Activated naive CD8-positive, alpha-beta T cell treated with anti-CD3 and anti-CD28 coated beads, Interleukin-2, amount 50 U/mL, for 24 hours (primary cell): ENCODE measurements around the gene STPG3.

Experiments used
- ATAC-seq: fragments of 150-1000 bp; cut with Tn5 transposase; one replicate; pipeline ENCODE4 v1.10.0; 2021
- DNase-seq: peaks from one replicate; pipeline ENCODE4 v3.0.0; 2021
- H3K27ac Mint-ChIP-seq: one replicate; pipeline ENCODE4 v1.8.0; 2021; ENCODE audit warnings: mild to moderate bottlenecking, mixed read lengths
- H3K27me3 Mint-ChIP-seq: one replicate; pipeline ENCODE4 v1.8.0; 2021; ENCODE audit warnings: mixed read lengths
- H3K36me3 Mint-ChIP-seq: one replicate; pipeline ENCODE4 v1.8.0; 2021; ENCODE audit warnings: low read depth, mixed read lengths
- H3K4me1 Mint-ChIP-seq: one replicate; pipeline ENCODE4 v1.8.0; 2021; ENCODE audit warnings: mixed read lengths
- H3K4me3 Mint-ChIP-seq: one replicate; pipeline ENCODE4 v1.8.0; 2021; ENCODE audit warnings: mild to moderate bottlenecking, moderate library complexity, mixed read lengths
- H3K9me3 Mint-ChIP-seq: one replicate; pipeline ENCODE4 v1.8.0; 2021; ENCODE audit warnings: mixed read lengths

The STPG3 gene

DNA sequence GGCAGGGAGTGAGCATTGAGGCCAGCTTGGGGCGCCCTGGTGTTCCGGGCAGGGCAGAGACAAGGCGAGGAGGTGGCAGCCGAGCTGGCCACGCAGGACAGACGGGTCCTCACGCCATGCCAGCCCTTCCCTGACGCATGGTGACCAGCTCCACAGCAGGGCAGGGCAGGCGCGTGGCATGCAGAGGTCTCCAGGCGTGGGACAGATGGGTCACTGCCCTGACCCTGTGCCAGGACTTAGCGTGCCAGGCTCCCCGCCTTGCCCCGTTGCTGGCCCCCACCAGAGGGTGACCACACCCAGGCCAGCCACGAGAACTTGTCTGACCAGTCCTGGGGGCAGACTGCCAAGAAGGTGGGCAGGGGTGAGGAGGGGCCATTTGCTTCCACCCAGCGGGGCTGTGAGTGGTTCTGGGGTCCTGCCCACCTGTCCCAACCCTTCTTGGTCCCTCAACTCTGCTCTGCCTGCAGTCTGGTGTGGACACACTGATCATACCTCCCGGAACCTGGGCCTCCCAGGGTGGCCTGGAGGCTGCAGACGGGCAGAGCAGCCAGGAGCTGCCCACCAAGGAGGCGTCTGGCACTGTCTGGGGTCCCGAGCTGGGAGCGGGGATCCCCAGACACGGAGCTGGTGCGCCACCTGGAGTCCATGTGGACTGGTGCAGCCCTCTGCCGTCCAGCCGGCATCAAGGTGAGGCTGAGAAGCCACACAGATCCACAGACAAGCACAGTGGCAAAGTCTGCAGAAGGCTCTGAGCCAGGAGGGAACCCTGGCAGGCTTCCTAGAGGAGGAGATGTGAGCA lies 23.8 kb upstream of the STPG3 start, which contains the start of gene RNF224:
Gene RNF224 (plus strand): TSS at position 449 of the 799 bp plus-strand sequence. CDS start 834 bp downstream, outside the sequence.
- ATAC-seq, result peak; percentile 59
- H3K9me3 Mint-ChIP-seq, result no peaks in the 10 kb centered on the region
- peaks cover 15% of the 10 kb centered on the region for H3K4me1 Mint-ChIP-seq
- peak; percentile 87 for DNase-seq
- peaks cover 2% of the 10 kb centered on the region for H3K27me3 Mint-ChIP-seq
- H3K4me3 Mint-ChIP-seq, result no peak within 1 kb of the TSS
- H3K27ac Mint-ChIP-seq, result no peak within 1 kb of the TSS
- H3K36me3 Mint-ChIP-seq, result no peaks in the 10 kb centered on the region

DNA sequence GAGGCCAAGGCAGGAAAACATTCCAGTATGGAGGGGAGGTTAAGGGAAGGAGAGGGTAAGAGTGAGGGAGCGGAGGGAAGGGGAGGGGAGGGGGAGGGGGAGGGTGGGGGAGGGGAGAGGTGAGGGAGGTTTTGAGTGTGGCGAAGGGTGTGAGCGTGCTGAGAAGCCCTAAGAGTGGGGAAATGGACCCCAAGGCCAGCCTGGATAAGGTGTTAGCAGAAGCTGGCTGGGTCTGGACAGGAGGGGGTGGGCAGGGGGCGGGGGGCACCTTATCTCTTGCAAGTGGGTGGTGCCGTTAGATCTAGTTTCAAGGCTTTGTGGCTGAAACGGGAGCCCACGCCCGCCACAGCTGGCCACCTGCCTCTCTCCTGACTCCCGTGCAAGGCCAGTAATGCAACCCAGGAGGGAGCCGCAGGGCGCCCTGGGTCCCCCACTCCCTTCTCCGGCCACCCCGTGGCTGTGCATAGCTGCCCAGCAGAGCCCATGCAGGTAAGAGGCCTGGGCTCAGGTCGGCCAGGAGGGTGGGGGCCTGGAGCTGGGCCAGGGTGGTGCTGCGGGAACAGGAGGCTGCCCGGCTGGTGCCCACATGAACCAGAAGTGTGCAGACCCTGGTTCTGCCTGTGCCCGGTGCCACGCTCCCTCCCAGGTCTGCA lies 23.1 kb upstream of the STPG3 start:
- ATAC-seq, result no peak
- Mint-ChIP-seq H3K9me3 (no peaks in the 10 kb centered on the region), H3K4me1 (peaks cover 13% of the 10 kb centered on the region), H3K36me3 (no peaks in the 10 kb centered on the region), H3K27me3 (peaks cover 2% of the 10 kb centered on the region), H3K27ac (no peak overlapping the region), H3K4me3 (no peak overlapping the region)
- no peak for DNase-seq

DNA sequence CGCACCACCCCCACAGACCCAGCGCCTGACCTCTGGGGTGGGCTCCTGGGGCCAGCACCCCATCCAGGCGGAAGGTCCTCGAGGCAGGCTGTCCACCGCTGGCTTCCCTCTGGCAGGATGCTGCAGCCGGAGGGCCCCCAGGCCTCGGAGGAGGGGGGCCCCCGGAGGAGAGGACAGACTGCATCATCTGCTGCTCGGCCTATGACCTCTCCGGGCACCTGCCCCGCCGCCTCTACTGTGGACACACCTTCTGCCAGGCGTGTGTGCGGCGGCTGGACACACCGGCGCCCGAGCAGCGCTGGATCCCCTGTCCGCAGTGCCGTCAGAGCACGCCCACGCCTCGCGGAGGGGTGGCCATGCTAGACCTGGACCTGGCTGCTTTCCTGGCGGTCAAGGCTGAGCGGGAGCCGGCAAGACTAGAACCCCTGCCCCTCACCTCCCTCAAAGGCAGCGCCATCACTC lies 22.5 kb upstream of the STPG3 start:
- Mint-ChIP-seq H3K27ac (no peak overlapping the region), H3K4me3 (no peak overlapping the region), H3K36me3 (no peaks in the 10 kb centered on the region), H3K27me3 (peaks cover 2% of the 10 kb centered on the region), H3K4me1 (peaks cover 11% of the 10 kb centered on the region), H3K9me3 (no peaks in the 10 kb centered on the region)
- ATAC-seq (no peak), DNase-seq (no peak)

DNA sequence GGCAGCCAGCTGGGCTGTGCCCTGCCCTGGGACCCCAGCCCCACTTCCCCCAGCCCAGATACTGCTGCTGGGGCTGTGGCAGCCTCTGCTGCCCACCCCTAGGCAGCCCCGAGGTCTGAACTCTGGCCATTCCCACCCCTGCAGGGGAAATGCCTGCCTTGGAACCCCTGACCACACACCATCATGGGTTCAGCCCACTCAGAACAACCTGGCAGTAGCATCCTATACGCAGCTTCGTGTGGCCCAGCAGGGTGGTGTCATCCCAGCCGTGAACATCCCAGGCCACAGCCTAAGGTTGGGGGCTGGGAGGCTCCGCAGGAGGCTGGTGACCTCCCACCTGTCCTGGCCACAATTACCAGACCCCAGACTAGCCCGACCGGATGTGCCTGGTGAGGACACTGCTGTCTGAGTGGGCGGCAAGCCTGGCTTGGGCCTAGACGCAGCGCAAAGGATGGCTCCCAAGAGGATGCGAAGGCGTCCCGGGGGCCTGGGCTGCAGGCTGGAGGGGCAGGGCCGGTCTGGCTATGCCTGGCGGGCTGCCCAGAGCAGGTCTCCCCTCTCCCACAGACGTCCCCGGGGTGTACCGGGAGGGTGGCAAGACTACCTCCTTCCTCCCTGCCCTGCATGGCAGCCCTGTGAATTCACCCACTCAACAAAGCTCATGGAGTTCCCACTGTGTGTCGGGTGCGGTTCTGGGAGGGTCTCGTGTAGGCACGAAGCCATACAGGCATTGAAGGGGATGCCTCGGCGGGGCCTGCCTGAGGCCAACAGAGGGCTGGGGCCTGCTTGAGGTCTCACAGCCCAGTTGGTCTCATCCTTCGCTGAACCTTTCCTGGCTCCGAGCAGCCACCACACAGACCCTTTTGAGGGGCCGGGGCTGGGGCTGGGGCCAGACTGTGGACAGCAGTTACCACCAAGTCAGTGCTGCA lies 21.9 kb upstream of the STPG3 start:
- ATAC-seq (no peak), DNase-seq (no peak)
- Mint-ChIP-seq H3K27me3 (peaks cover 2% of the 10 kb centered on the region), H3K9me3 (no peaks in the 10 kb centered on the region), H3K4me3 (no peak overlapping the region), H3K27ac (no peak overlapping the region), H3K4me1 (peaks cover 8% of the 10 kb centered on the region), H3K36me3 (no peaks in the 10 kb centered on the region)

DNA sequence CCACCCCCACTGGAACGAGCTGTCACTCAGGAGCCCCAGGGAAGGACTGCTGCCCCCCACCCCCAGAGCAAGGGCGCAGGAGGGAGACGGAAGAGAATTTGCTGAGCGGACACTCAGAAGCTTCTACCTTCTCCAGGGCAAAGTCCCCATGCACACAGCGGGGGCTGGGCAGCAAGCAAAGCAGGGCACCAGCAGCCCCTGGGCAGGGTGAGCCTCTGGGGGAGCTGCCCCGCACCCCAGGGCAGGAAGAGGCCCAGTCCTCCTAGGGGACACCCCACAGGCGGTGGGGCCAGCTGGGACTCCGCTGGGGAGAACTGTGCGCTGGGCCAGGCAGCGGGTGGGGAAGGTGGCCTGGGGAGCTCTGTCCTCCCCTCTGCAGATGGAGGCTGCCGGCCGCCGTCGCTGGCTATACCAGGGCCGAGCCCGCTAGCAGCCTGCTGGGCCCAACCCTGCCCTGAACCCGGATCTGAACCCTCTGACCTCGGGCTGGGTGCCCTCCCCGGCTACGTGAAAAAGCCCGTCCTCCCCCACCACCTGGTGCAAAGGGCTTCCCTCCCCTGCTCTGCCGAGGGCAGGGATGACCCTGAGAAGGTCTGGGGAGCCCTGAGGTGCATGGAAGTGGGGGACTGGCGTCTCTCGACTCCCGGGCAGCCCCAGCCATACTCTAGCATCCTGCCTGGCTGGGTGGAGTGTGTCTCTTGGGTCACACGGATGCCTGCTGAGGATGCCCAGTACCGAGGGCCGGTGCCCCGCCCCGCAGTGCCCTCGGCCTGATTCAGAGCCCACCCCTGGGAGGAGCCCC lies 21.0 kb upstream of the STPG3 start:
- DNase-seq (no peak), ATAC-seq (no peak)
- H3K27ac Mint-ChIP-seq, result no peak overlapping the region
- no peaks in the 10 kb centered on the region for H3K36me3 Mint-ChIP-seq
- H3K4me1 Mint-ChIP-seq, result peaks cover 8% of the 10 kb centered on the region
- H3K27me3 Mint-ChIP-seq, result peaks cover 2% of the 10 kb centered on the region
- no peak overlapping the region for H3K4me3 Mint-ChIP-seq
- H3K9me3 Mint-ChIP-seq, result no peaks in the 10 kb centered on the region

DNA sequence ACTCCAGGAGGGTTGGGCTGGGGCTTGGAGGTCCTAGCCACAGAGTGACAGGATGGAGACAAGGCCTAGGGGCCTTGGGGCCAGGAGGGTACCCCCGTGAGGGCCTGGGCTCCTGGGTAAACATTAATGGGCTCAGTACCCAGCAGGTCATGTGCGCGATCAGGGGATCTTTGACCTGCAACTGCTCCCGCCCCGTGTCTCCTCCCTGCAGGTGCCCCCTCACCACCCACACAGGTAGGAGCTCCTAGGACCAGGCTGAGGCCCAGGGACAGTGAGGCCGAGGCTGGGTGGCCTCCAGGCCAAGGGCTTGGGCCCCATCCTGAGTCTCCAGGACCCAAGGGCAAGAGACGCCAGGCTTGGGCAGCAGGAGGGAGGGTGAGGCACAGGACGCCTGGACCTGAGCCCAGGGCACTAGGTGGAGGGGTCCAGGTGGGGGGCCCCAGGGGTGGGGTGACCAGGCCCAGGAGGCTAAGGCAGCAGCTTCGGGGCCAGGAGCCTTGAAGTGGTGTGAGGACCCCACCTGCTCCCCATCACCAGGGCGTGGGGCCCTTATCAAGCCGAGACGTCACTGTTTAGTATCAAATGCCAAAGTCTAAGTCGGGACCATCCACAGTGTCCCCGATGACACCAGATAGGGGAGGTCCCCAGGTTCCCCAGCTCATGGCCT lies 20.2 kb upstream of the STPG3 start, which contains the start of gene SLC34A3:
Gene SLC34A3 (plus strand): TSS at position 197 of the 667 bp plus-strand sequence. CDS start 802 bp downstream, outside the sequence.
- Mint-ChIP-seq H3K36me3 (no peaks in the 10 kb centered on the region), H3K9me3 (no peaks in the 10 kb centered on the region), H3K4me1 (peaks cover 7% of the 10 kb centered on the region), H3K4me3 (no peak within 1 kb of the TSS), H3K27me3 (peaks cover 2% of the 10 kb centered on the region), H3K27ac (no peak within 1 kb of the TSS)
- ATAC-seq, result no peak
- DNase-seq, result no peak

DNA sequence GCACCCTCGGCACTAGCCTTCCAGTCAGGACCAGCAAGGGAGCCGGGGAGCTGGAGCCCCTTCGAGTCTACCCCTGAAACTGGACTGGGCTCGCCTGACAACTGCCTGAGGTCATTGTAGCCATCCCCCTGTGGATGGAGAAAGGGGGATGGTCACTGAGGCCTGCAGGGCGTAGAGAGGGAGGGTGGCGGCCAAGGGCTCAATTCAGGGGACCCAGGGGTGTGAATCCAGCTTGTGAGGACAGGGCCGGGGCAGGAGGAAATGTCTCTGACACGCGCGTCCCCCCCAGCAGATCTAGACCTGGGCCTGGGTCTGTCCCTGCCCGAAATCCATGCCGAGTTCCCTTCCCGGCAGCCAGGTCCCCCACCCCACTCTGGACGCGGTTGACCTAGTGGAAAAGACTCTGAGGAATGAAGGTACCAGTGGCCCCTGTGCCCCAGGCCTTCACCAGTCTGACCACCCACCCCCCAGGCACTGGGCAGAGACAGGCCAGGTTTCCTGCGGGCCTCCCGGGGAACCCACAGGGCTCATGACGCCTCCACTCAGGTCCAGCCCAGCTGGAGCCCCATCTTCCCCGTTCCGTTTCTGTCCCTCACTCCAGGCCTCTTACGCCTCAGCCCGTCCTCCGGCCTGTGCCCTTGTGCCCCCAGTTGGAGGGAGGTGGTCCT lies 19.6 kb upstream of the STPG3 start:
- H3K27ac Mint-ChIP-seq, result no peak overlapping the region
- peaks cover 2% of the 10 kb centered on the region for H3K27me3 Mint-ChIP-seq
- peaks cover 7% of the 10 kb centered on the region for H3K4me1 Mint-ChIP-seq
- H3K36me3 Mint-ChIP-seq, result no peaks in the 10 kb centered on the region
- no peak for ATAC-seq
- no peak for DNase-seq
- H3K9me3 Mint-ChIP-seq, result no peaks in the 10 kb centered on the region
- no peak overlapping the region for H3K4me3 Mint-ChIP-seq

DNA sequence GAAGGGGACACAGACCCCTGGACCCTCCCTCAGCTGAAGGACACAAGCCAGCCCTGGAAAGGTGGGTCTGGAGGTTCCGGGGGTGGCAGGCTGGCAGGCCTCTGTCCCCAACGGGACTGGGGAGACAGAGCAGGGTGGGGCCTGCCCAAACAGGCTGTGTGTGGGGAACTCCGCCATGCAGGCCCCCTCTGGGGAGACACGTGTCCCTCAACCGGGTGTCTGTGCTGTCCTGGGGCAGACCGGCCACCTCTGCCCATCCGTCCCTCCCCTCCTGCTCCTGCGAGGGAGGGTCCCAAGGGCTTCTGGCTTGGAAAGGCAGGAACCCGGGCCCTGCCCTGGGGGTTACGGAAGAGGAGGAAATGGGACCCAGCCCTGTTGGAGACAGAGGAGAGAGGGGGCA lies 19.0 kb upstream of the STPG3 start:
- peaks cover 10% of the 10 kb centered on the region for H3K4me1 Mint-ChIP-seq
- no peak overlapping the region for H3K4me3 Mint-ChIP-seq
- no peaks in the 10 kb centered on the region for H3K36me3 Mint-ChIP-seq
- peaks cover 2% of the 10 kb centered on the region for H3K27me3 Mint-ChIP-seq
- ATAC-seq (no peak), DNase-seq (no peak)
- no peaks in the 10 kb centered on the region for H3K9me3 Mint-ChIP-seq
- no peak overlapping the region for H3K27ac Mint-ChIP-seq

DNA sequence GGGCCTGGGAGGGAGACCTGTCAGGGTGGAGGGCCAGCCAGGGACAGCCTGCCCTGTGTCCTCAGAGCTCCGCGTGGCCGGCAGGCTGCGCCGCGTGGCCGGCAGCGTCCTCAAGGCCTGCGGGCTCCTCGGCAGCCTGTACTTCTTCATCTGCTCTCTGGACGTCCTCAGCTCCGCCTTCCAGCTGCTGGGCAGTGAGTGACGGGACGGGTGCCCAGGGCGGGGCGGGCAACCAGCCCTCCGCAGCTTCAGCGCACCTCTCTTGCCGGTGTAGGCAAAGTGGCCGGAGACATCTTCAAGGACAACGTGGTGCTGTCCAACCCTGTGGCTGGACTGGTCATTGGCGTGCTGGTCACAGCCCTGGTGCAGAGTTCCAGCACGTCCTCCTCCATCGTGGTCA lies 18.6 kb upstream of the STPG3 start:
- DNase-seq (no peak), ATAC-seq (no peak)
- Mint-ChIP-seq H3K27ac (no peak overlapping the region), H3K4me3 (no peak overlapping the region), H3K36me3 (no peaks in the 10 kb centered on the region), H3K9me3 (no peaks in the 10 kb centered on the region), H3K4me1 (peaks cover 8% of the 10 kb centered on the region), H3K27me3 (peaks cover 2% of the 10 kb centered on the region)

DNA sequence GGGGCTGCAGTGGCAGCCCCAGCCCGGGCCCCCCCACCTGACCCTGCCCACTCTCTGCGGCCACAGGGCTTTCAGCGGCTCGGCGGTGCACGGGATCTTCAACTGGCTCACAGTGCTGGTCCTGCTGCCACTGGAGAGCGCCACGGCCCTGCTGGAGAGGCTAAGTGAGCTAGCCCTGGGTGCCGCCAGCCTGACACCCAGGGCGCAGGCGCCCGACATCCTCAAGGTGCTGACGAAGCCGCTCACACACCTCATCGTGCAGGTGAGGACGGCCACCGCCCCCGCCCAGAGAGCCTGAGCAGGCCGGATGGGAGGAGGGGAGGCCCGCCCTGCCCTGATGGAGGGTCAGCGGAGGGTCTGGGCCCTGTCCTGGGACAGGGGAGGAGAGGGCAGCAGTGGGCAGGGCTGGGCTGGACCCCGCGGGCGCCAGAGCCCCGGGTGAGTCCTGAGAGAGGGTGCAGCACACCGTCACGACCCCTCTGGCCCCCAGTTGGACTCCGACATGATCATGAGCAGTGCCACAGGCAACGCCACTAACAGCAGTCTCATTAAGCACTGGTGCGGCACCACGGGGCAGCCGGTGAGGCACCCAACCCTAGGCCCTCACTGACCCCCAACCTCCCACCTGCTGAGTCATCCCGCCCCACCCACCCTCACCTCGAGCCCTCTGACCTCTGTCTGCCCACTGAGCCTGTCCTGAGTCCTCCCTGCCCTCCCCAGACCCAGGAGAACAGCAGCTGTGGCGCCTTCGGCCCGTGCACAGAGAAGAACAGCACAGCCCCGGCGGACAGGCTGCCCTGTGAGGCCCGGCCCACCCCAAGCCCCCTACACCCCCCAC lies 17.7 kb upstream of the STPG3 start:
- no peak for ATAC-seq
- no peak overlapping the region for H3K27ac Mint-ChIP-seq
- no peaks in the 10 kb centered on the region for H3K36me3 Mint-ChIP-seq
- no peaks in the 10 kb centered on the region for H3K9me3 Mint-ChIP-seq
- no peak overlapping the region for H3K4me3 Mint-ChIP-seq
- no peaks in the 10 kb centered on the region for H3K27me3 Mint-ChIP-seq
- H3K4me1 Mint-ChIP-seq, result peaks cover 9% of the 10 kb centered on the region
- no peak for DNase-seq

DNA sequence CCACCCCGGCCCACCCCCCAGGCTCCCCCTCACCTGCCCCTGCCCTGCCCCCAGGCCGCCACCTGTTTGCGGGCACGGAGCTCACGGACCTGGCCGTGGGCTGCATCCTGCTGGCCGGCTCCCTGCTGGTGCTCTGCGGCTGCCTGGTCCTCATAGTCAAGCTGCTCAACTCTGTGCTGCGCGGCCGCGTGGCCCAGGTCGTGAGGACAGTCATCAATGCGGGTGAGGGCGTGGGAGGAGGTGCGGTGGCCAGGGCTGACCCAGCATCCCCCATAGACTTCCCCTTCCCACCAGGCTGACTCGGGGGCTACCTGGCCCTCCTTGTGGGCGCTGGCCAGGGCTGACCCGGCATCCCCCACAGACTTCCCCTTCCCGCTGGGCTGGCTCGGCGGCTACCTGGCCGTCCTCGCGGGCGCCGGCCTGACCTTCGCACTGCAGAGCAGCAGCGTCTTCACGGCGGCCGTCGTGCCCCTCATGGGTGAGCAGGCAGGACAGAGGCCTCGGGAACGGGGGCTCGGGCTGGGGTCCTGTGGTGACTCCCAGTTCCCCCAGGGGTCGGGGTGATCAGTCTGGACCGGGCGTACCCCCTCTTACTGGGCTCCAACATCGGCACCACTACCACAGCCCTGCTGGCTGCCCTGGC lies 16.9 kb upstream of the STPG3 start:
- H3K36me3 Mint-ChIP-seq, result no peaks in the 10 kb centered on the region
- ATAC-seq, result no peak
- H3K4me1 Mint-ChIP-seq, result peaks cover 14% of the 10 kb centered on the region
- no peak overlapping the region for H3K4me3 Mint-ChIP-seq
- no peaks in the 10 kb centered on the region for H3K27me3 Mint-ChIP-seq
- H3K27ac Mint-ChIP-seq, result no peak overlapping the region
- H3K9me3 Mint-ChIP-seq, result no peaks in the 10 kb centered on the region
- DNase-seq, result no peak
